ENCODE data around the gene DIDO1. TPM values are rescaled to one million over a fixed set of nuclear protein-coding genes. Genes with fewer than 3 reads are reported as not detected.

The DIDO1 gene
- total and polyA plus RNA-seq, 2 of the 13 experiments (the other 11 are each of a cell fraction or from before 2014, with no cell fraction given), result 75.0 to 75.1 TPM

DNA sequence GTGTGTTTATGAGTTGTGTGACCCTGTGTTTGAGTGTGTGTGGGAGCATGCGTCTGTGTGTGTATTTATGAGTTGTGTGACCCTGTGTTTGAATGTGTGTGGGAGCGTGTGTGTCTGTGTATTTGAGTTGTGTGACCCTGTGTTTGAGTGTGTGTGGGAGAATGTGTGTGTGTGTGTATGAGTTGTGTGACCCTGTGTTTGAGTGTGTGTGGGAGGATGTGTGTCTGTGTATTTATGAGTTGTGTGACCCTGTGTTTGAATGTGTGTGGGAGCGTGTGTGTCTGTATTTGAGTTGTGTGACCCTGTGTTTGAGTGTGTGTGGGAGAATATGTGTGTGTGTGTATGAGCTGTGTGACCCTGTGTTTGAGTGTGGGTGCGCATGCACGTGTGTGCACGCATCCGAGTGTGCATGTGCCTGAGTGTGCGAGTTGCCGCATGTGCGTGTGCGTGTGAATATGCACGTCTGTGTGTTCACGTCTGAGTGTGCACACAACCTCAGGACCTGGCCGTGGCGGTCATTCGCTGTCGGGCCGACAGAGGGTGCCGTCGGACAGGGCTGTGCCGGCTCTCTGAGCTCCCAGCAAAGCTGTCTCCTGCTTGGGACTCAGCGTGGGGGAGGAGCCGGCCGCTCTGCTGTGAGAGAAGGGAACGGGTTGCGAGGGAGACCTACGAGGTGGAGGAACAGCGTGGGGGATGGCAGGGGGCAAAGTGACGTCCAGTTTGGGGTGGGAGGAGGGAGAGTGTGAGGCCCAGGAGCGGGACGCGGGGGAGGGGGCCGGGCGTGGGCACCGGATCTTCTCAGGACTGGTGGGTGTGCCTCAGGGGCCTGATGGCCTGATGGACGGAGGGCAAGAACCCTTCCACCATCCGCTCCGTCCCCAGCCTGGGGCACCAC, 45.9 kb upstream of the DIDO1 start (continued):
- TF ChIP-seq, protein P1, sequence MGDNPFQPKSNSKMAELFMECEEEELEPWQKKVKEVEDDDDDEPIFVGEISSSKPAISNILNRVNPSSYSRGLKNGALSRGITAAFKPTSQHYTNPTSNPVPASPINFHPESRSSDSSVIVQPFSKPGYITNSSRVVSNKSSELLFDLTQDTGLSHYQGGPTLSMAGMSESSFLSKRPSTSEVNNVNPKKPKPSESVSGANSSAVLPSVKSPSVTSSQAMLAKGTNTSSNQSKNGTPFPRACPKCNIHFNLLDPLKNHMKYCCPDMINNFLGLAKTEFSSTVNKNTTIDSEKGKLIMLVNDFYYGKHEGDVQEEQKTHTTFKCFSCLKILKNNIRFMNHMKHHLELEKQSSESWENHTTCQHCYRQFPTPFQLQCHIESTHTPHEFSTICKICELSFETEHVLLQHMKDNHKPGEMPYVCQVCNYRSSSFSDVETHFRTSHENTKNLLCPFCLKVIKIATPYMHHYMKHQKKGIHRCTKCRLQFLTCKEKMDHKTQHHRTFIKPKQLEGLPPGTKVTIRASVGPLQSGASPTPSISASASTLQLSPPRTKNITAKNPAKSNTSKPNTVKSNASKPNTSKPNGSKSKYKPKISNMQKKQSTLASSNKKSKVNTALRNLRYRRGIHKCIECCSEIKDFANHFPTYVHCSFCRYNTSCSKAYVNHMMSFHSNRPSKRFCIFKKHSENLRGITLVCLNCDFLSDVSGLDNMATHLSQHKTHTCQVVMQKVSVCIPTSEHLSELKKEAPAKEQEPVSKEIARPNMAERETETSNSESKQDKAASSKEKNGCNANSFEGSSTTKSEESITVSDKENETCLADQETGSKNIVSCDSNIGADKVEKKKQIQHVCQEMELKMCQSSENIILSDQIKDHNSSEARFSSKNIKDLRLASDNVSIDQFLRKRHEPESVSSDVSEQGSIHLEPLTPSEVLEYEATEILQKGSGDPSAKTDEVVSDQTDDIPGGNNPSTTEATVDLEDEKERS (CRISPR knock-in tag; IDR thresholded peaks at IDR 0.05), result peak; percentile 43; the same call in 1 of the 2 replicates
- TF ChIP-seq, protein P2, sequence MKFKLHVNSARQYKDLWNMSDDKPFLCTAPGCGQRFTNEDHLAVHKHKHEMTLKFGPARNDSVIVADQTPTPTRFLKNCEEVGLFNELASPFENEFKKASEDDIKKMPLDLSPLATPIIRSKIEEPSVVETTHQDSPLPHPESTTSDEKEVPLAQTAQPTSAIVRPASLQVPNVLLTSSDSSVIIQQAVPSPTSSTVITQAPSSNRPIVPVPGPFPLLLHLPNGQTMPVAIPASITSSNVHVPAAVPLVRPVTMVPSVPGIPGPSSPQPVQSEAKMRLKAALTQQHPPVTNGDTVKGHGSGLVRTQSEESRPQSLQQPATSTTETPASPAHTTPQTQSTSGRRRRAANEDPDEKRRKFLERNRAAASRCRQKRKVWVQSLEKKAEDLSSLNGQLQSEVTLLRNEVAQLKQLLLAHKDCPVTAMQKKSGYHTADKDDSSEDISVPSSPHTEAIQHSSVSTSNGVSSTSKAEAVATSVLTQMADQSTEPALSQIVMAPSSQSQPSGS (CRISPR knock-in tag; IDR thresholded peaks at IDR 0.05), result no peak
- TF ChIP-seq ZNF292 (CRISPR knock-in tag; IDR thresholded peaks at IDR 0.05; ENCODE audit: borderline replicate concordance, low read depth), result peak; percentile 55; the same call in 1 of the 2 replicates
- TF ChIP-seq SOX5 (CRISPR knock-in tag; IDR thresholded peaks at IDR 0.05; ENCODE audit: borderline replicate concordance), result peak; percentile 47
- TF ChIP-seq, protein P3, sequence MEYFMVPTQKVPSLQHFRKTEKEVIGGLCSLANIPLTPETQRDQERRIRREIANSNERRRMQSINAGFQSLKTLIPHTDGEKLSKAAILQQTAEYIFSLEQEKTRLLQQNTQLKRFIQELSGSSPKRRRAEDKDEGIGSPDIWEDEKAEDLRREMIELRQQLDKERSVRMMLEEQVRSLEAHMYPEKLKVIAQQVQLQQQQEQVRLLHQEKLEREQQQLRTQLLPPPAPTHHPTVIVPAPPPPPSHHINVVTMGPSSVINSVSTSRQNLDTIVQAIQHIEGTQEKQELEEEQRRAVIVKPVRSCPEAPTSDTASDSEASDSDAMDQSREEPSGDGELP (IDR thresholded peaks at IDR 0.05; ENCODE audit: borderline replicate concordance, low read depth), result peak; percentile 45; the same call in 1 of the 2 replicates
- TF ChIP-seq ARNT2 (CRISPR knock-in tag; IDR thresholded peaks at IDR 0.05; ENCODE audit: low read depth), result peak; percentile 51; the same call in 1 of the 2 replicates
- TF ChIP-seq NFKB2 (CRISPR knock-in tag; IDR thresholded peaks at IDR 0.05; ENCODE audit: borderline replicate concordance), result peak; percentile 79; the same call in 1 of the 2 replicates
- no peak for TF ChIP-seq ZSCAN29 (CRISPR knock-in tag; conservative IDR thresholded peaks at IDR 0.05)
- TF ChIP-seq ZNF335 (CRISPR knock-in tag; IDR thresholded peaks at IDR 0.05), result no peak
- peak; percentile 61; the same call in 1 of the 2 replicates for TF ChIP-seq FOXA3 (CRISPR knock-in tag; IDR thresholded peaks at IDR 0.05)
- TF ChIP-seq SIX4 (CRISPR knock-in tag; IDR thresholded peaks at IDR 0.05), result peak; percentile 44; the same call in 1 of the 2 replicates
- TF ChIP-seq, protein P4, sequence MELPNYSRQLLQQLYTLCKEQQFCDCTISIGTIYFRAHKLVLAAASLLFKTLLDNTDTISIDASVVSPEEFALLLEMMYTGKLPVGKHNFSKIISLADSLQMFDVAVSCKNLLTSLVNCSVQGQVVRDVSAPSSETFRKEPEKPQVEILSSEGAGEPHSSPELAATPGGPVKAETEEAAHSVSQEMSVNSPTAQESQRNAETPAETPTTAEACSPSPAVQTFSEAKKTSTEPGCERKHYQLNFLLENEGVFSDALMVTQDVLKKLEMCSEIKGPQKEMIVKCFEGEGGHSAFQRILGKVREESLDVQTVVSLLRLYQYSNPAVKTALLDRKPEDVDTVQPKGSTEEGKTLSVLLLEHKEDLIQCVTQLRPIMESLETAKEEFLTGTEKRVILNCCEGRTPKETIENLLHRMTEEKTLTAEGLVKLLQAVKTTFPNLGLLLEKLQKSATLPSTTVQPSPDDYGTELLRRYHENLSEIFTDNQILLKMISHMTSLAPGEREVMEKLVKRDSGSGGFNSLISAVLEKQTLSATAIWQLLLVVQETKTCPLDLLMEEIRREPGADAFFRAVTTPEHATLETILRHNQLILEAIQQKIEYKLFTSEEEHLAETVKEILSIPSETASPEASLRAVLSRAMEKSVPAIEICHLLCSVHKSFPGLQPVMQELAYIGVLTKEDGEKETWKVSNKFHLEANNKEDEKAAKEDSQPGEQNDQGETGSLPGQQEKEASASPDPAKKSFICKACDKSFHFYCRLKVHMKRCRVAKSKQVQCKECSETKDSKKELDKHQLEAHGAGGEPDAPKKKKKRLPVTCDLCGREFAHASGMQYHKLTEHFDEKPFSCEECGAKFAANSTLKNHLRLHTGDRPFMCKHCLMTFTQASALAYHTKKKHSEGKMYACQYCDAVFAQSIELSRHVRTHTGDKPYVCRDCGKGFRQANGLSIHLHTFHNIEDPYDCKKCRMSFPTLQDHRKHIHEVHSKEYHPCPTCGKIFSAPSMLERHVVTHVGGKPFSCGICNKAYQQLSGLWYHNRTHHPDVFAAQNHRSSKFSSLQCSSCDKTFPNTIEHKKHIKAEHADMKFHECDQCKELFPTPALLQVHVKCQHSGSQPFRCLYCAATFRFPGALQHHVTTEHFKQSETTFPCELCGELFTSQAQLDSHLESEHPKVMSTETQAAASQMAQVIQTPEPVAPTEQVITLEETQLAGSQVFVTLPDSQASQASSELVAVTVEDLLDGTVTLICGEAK (IDR thresholded peaks at IDR 0.05), result no peak
- TF ChIP-seq, protein P4 (CRISPR knock-in tag; IDR thresholded peaks at IDR 0.05), result no peak
- no peak for TF ChIP-seq ZMYM4 (CRISPR knock-in tag; IDR thresholded peaks at IDR 0.05)

Measured in HepG2 (cell line).